Lower leg skin (tissue), 3 donors: ENCODE measurements around the gene FBXW9.
"Not testable (repeated sequence)": the region's sequence is repeated elsewhere in the genome, so short reads cannot be mapped to it uniquely, and the experiment has no call there.

ENCODE experiments used
- CTCF ChIP-seq, 3 donors: fragments of 450-650 bp; IDR thresholded peaks; one replicate each; pipeline ENCODE4 v1.5.1; 2016; ENCODE audit warnings: antibody characterized with exemption in 3 of 3, mild to moderate bottlenecking in 3 of 3, moderate library complexity in 2 of 3
- POLR2A ChIP-seq, 2 donors: fragments of 450-650 bp; IDR thresholded peaks; one replicate each; pipeline ENCODE4 v1.6.1; 2016 to 2017; ENCODE audit warnings: antibody characterized with exemption in 2 of 2, mild to moderate bottlenecking in 1 of 2, moderate library complexity in 1 of 2

GRCh38 chr19:12678039-12678438 is 18.4 kb downstream of the FBXW9 start:
- not testable (repeated sequence) for TF ChIP-seq CTCF, POLR2A (IDR thresholded peaks at IDR 0.05)
